Cardiac muscle cell (in vitro differentiated cells and primary cell): ENCODE data around the gene SBF2. TPM values are rescaled to one million over a fixed set of nuclear protein-coding genes. Genes with fewer than 3 reads are reported as not detected.

Source experiments
- DNase-seq, 2 donors: peaks; one replicate each; pipeline versions ENCODE4 v3.0.0 to v3.0.0-alpha.2; 2010 to 2017; ENCODE audit warnings: low read depth in 1 of 2, low spot score in 1 of 2
- H3K27ac ChIP-seq: fragments of 200-600 bp; sonication (generic); 2 replicates; pipeline ENCODE4 v1.5.1; 2016
- H3K27me3 ChIP-seq: fragments of 200-600 bp; sonication (generic); 2 replicates; pipeline ENCODE4 v1.6.0; 2016; ENCODE audit warnings: control low read depth
- H3K36me3 ChIP-seq: fragments of 200-600 bp; sonication (generic); 2 replicates; pipeline ENCODE4 v1.5.1; 2016; ENCODE audit warnings: control low read depth
- H3K4me1 ChIP-seq: fragments of 200-600 bp; sonication (generic); 2 replicates; pipeline ENCODE4 v1.8.1; 2017; ENCODE audit warnings: low read depth, mild to moderate bottlenecking, mixed run types
- H3K4me3 ChIP-seq: fragments of 200-600 bp; sonication (generic); 2 replicates; pipeline ENCODE4 v1.5.1; 2016; ENCODE audit warnings: mild to moderate bottlenecking
- H3K9me3 ChIP-seq: fragments of 200-600 bp; sonication (generic); 2 replicates; pipeline ENCODE4 v1.5.1; 2017; ENCODE audit warnings: low read depth, mild to moderate bottlenecking, control low read depth
- polyA plus RNA-seq: library from polyadenylated mRNA; unstranded; fragments of >200 nt; fragmentation: Nextera tagmentation; extraction: Ambion mirVana; gene quantifications from 2 replicates; pipeline ENCODE4 v1.2.1, GENCODE V29; 2016
- total RNA-seq: library from RNA; depleted of rRNA; stranded (reverse); fragments of >200 nt; gene quantifications from 2 replicates; pipeline ENCODE4 v1.2.3, GENCODE V29; 2016
- TF ChIP-seq, protein P1 (sequence below): IDR thresholded peaks from 2 replicates; pipeline ENCODE4 v1.5.1; 2012; ENCODE audit warnings: low read depth, mild to moderate bottlenecking, low read length

The SBF2 gene
- total and polyA plus RNA-seq, 2 experiments from 2014 or later: 13.3 to 32.3 TPM

- peak in 1 of 2 donors; percentile 26 for DNase-seq
- Histone ChIP-seq H3K4me1 (no peaks in the 10 kb centered on the region), H3K9me3 (no peaks in the 10 kb centered on the region), H3K4me3 (no peak overlapping the region), H3K36me3 (no peaks in the 10 kb centered on the region), H3K27ac (no peak overlapping the region), H3K27me3 (no peaks in the 10 kb centered on the region)
- TF ChIP-seq, protein P1, sequence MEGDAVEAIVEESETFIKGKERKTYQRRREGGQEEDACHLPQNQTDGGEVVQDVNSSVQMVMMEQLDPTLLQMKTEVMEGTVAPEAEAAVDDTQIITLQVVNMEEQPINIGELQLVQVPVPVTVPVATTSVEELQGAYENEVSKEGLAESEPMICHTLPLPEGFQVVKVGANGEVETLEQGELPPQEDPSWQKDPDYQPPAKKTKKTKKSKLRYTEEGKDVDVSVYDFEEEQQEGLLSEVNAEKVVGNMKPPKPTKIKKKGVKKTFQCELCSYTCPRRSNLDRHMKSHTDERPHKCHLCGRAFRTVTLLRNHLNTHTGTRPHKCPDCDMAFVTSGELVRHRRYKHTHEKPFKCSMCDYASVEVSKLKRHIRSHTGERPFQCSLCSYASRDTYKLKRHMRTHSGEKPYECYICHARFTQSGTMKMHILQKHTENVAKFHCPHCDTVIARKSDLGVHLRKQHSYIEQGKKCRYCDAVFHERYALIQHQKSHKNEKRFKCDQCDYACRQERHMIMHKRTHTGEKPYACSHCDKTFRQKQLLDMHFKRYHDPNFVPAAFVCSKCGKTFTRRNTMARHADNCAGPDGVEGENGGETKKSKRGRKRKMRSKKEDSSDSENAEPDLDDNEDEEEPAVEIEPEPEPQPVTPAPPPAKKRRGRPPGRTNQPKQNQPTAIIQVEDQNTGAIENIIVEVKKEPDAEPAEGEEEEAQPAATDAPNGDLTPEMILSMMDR: no peak
Measured at GRCh38 chr11:10125522-10126133, 168.4 kb downstream of the SBF2 start.

- TF ChIP-seq, protein P1: no peak
- peak in 1 of 2 donors; percentile 53 for DNase-seq
- Histone ChIP-seq H3K9me3 (no peaks in the 10 kb centered on the region), H3K27me3 (no peaks in the 10 kb centered on the region), H3K27ac (no peak overlapping the region), H3K36me3 (no peaks in the 10 kb centered on the region), H3K4me3 (no peak overlapping the region), H3K4me1 (no peaks in the 10 kb centered on the region)
Measured at GRCh38 chr11:10122326-10123197, 171.5 kb downstream of the SBF2 start.

GRCh38 chr11:10118865-10119264, 175.2 kb downstream of the SBF2 start:
- no peaks in the 10 kb centered on the region for H3K9me3 ChIP-seq
- H3K4me3 ChIP-seq: no peak overlapping the region
- TF ChIP-seq, protein P1: no peak
- no peaks in the 10 kb centered on the region for H3K36me3 ChIP-seq
- H3K4me1 ChIP-seq: no peaks in the 10 kb centered on the region
- DNase-seq: peak in 1 of 2 donors; percentile 48
- no peak overlapping the region for H3K27ac ChIP-seq
- H3K27me3 ChIP-seq: no peaks in the 10 kb centered on the region

DNA sequence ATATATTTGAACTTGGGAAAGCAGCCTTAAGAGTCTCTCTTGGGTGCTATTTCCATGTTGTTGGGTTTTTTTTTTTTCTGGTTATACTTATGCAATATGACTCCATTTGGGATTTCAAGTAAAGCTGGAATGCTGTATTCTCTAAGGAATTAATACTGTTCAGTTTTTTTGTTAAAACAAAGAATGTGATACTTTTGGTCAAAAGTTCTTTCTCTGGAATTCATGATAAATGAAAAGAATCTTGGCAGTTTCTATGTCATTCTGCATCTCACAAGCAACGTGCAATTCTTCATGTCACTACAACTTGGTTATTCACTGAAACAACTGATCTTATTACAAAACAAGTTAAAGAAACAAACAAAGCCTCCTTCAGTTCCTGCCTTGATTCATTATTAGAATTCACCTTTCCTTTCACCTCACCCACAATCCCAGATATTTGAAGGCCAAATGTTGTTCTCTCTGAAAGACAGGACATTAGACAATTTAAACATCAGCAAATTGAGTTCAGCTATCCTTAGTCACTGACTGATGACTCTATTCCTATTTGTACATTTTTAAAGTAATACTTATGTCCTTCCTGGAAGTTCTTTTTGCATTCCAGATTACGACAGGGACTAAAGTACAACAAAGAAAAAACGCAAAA, 176.2 kb downstream of the SBF2 start:
- no peak overlapping the region for H3K27ac ChIP-seq
- DNase-seq: peak in 1 of 2 donors; percentile 84

DNA sequence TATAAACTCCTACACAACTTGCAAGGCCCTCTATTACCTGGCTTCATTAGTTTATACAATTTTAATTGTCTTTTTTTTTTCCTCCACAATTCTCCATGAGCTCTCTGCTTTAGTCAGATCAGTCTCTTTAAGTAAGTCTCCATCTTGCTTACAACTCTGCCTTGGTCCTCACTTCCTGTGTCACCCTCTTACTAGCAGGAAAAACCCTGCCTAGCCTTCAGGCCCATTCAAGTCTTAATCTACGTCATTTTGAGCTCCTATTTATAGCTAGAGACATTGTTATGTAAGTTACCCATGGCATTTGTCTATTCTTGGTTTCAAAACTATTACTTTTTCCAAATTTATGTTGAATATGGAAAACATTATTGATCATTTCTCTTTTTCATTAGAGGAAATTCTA, 177.4 kb downstream of the SBF2 start:
- TF ChIP-seq, protein P1: no peak
- no peaks in the 10 kb centered on the region for H3K36me3 ChIP-seq
- no peaks in the 10 kb centered on the region for H3K4me1 ChIP-seq
- no peaks in the 10 kb centered on the region for H3K27me3 ChIP-seq
- no peak overlapping the region for H3K4me3 ChIP-seq
- H3K9me3 ChIP-seq: no peaks in the 10 kb centered on the region
- no peak for DNase-seq
- H3K27ac ChIP-seq: no peak overlapping the region

More for the DNA sequence above, 176.2 kb downstream of the SBF2 start:
- H3K4me3 ChIP-seq: no peak overlapping the region
- no peaks in the 10 kb centered on the region for H3K4me1 ChIP-seq
- no peaks in the 10 kb centered on the region for H3K36me3 ChIP-seq
- no peaks in the 10 kb centered on the region for H3K9me3 ChIP-seq
- no peaks in the 10 kb centered on the region for H3K27me3 ChIP-seq
- TF ChIP-seq, protein P1: no peak
